HUDEP-2 (cell line): Measurements from ENCODE around the gene RBM38.
A peak's percentile ranks its signal among the peaks of the same experiment; 100 is the strongest.

ENCODE experiments used
- DNase-seq, 76 experiments: peaks; one replicate each; lab custom pipeline; 2025; ENCODE audit not compliant: unreplicated experiment in 76 of 76; lab: John Stamatoyannopoulos, UW

RBM38 gene

GRCh38 chr20:57389695-57390603 lies 1.2 kb upstream of the RBM38 start:
- DNase-seq = peak in 45 of 76 experiments; percentile 10 to 87 (median 45)

- DNase-seq = peak in 10 of 76 experiments; percentile 6 to 35 (median 18)
Measured at GRCh38 chr20:57391439-57392301, 474 bp downstream of the RBM38 start.

- DNase-seq = peak in 17 of 76 experiments; percentile 2 to 46 (median 20)
Measured at GRCh38 chr20:57392512-57393271, 1.5 kb downstream of the RBM38 start.

GRCh38 chr20:57393321-57394120 lies 2.3 kb downstream of the RBM38 start:
- DNase-seq = no peak

- DNase-seq = no peak
Measured at GRCh38 chr20:57394121-57395082, 3.2 kb downstream of the RBM38 start.

- no peak for DNase-seq
Measured at GRCh38 chr20:57395111-57395966, 4.1 kb downstream of the RBM38 start.

GRCh38 chr20:57396212-57396983 lies 5.2 kb downstream of the RBM38 start:
- DNase-seq = no peak

GRCh38 chr20:57396984-57397692 lies 5.9 kb downstream of the RBM38 start:
- no peak for DNase-seq

GRCh38 chr20:57397693-57398108 lies 6.5 kb downstream of the RBM38 start:
- no peak for DNase-seq

GRCh38 chr20:57398231-57398821 lies 7.1 kb downstream of the RBM38 start:
- DNase-seq = no peak

GRCh38 chr20:57398901-57399535 lies 7.8 kb downstream of the RBM38 start:
- no peak for DNase-seq

- no peak for DNase-seq
Measured at GRCh38 chr20:57399587-57400155, 8.5 kb downstream of the RBM38 start.

- no peak for DNase-seq
Measured at GRCh38 chr20:57400231-57400701, 9.1 kb downstream of the RBM38 start.

- DNase-seq = no peak
Measured at GRCh38 chr20:57400821-57401564, 9.8 kb downstream of the RBM38 start.

- no peak for DNase-seq
Measured at GRCh38 chr20:57401565-57401918, 10.3 kb downstream of the RBM38 start.
